Activated CD4-positive, alpha-beta T cell treated with anti-CD3 and anti-CD28 coated beads, Interleukin-2, amount 10 ng/mL, durations not matched to agents 7 days and 5 days (primary cell): Measurements from ENCODE around the gene SLC35F6. TPM values are rescaled to one million over a fixed set of nuclear protein-coding genes. Genes with fewer than 3 reads are reported as not detected.

Source experiments
- total RNA-seq, 2 experiments: library from RNA; stranded (reverse); gene quantifications; one replicate each; pipeline ENCODE4 v1.2.3, GENCODE V29; 2021

The SLC35F6 gene
- total RNA-seq, 2 experiments from 2014 or later: 20.2 to 20.6 TPM

Other genes with a start within 250 kb of the SLC35F6 start
- not detected for gene CIB4, start 122.9 kb upstream of the SLC35F6 start, total RNA-seq
- not detected for gene KCNK3, start 71.6 kb upstream of the SLC35F6 start, total RNA-seq
- 10 to 100 TPM; 53.0 to 55.1 TPM for gene CENPA, start 21.8 kb downstream of the SLC35F6 start, total RNA-seq
- gene DPYSL5, start 83.8 kb downstream of the SLC35F6 start, total RNA-seq: not detected
- gene MAPRE3, start 206.4 kb downstream of the SLC35F6 start, total RNA-seq: 1 to 10 TPM in 1 of 2 experiments, under 1 TPM in 1; 1.00 to 1.3 TPM